T-helper 17 cell (primary cell): ENCODE measurements around the gene SCAND1. TPM values are rescaled to one million over a fixed set of nuclear protein-coding genes. Genes with fewer than 3 reads are reported as not detected.
A peak's percentile ranks its signal among the peaks of the same experiment; 100 is the strongest.
"Not testable (repeated sequence)": the region's sequence is repeated elsewhere in the genome, so short reads cannot be mapped to it uniquely, and the experiment has no call there.

Experiments
- ATAC-seq: fragments of 150-1000 bp; cut with Tn5 transposase; 2 replicates; pipeline ENCODE4 v1.10.0; 2021; ENCODE audit warnings: mild to moderate bottlenecking, moderate library complexity
- DNase-seq, 3 donors: peaks; one replicate each; pipeline versions ENCODE4 v3.0.0 to v3.0.0-alpha.2; 2020 to 2021
- H3K9me3 ChIP-seq: one replicate; pipeline ENCODE4 v1.7.0; 2013; ENCODE audit warnings: low read length, mild to moderate bottlenecking; ENCODE audit not compliant: control insufficient read depth, poor library complexity, severe bottlenecking
- H3K27ac Mint-ChIP-seq: one replicate; pipeline ENCODE4 v1.8.0; 2022; ENCODE audit warnings: mild to moderate bottlenecking, moderate library complexity, mixed read lengths
- H3K27me3 Mint-ChIP-seq: one replicate; pipeline ENCODE4 v1.8.0; 2022; ENCODE audit warnings: mixed read lengths
- H3K36me3 Mint-ChIP-seq: one replicate; pipeline ENCODE4 v1.8.0; 2022; ENCODE audit warnings: low read depth, mixed read lengths
- H3K4me1 Mint-ChIP-seq: one replicate; pipeline ENCODE4 v1.8.0; 2022; ENCODE audit warnings: mild to moderate bottlenecking, mixed read lengths
- H3K4me3 Mint-ChIP-seq: one replicate; pipeline ENCODE4 v1.8.0; 2022; ENCODE audit warnings: mild to moderate bottlenecking, moderate library complexity, mixed read lengths
- total RNA-seq, 4 donors: library from RNA in 2 of 4; stranded (reverse) in 2 of 4; gene quantifications; one replicate each; pipeline ENCODE4 v1.2.3 and lab custom pipeline; 2022 to 2026

SCAND1 gene
- total RNA-seq, 2 donors from 2014 or later = 54.6 to 60.7 TPM

DNA sequence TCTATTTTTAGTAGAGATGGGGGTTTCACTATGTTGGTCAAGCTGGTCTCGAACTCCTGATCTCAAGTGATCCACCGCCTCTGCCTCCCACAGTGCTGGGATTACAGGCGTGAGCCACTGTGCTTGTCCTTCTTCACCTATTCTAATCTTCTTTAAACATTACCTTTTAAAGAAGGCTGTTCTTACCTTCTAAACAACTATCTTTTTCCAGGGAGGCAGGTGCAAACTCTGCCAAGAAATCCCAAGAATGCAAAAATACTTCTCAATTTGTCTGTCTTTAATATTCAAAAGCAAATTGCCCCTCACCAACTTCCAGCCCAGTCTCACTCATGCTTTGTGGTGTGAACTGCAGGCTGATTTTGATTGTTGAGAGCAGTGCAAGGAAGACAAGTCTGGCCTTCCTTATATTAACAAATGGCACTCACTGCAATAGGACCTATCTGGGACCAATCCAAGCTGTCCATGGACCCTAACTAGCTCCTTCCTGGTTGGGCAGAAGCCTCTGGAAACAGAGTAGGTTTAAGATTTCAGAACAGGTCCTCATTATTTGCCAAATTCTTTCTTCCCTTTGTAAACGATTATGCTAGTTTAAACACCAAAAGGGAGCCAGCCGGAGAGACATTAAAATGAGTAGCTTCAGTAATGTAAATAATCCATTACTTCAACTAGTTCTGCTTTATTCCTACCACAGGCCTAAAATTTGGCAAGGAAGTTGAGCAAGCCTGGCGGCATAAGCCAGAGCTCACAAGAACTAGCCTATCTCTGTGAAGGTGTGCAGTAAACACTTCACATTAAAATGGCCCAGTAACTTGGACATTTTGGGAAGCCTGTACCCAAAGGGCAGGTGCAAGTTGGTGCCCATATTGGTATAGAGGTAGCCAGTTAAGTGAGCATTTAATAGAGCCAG, 1.6 kb downstream of the SCAND1 start:
- H3K4me3 Mint-ChIP-seq = peak overlapping the region; percentile 98
- no peaks in the 10 kb centered on the region for H3K9me3 ChIP-seq
- H3K4me1 Mint-ChIP-seq = peaks cover 18% of the 10 kb centered on the region
- DNase-seq = no peak
- H3K36me3 Mint-ChIP-seq = no peaks in the 10 kb centered on the region
- H3K27me3 Mint-ChIP-seq = no peaks in the 10 kb centered on the region
- ATAC-seq = no peak
- H3K27ac Mint-ChIP-seq = peak overlapping the region; percentile 97

GRCh38 chr20:35952080-35952479, 2.2 kb downstream of the SCAND1 start:
- peak overlapping the region; percentile 98 for H3K4me3 Mint-ChIP-seq
- peaks cover 20% of the 10 kb centered on the region for H3K4me1 Mint-ChIP-seq
- not testable (repeated sequence) for DNase-seq, H3K36me3 Mint-ChIP-seq, H3K9me3 ChIP-seq, H3K27me3 Mint-ChIP-seq, ATAC-seq
- H3K27ac Mint-ChIP-seq = peak overlapping the region; percentile 97

DNA sequence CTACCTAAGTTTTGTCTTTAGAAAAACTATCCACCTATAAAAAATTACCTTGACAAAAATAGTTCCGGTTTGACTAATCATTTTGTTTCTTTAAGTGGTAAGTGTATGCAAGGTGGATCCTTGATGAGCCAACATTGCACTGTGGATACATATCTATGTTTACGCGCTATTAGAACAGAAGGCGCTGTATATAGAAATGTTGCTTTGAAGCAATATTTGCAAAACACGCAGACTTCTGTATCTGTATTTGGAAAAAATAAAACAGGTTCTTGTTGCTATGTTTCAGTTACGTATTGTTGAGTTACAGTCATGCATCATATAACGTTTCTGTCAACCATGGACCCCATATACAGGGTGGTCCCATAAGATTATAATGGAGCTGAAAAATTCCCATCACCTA, 4.2 kb downstream of the SCAND1 start:
- peaks cover 20% of the 10 kb centered on the region for H3K4me1 Mint-ChIP-seq
- H3K9me3 ChIP-seq = no peaks in the 10 kb centered on the region
- no peak for DNase-seq
- ATAC-seq = no peak
- H3K4me3 Mint-ChIP-seq = no peak overlapping the region
- no peak overlapping the region for H3K27ac Mint-ChIP-seq
- H3K36me3 Mint-ChIP-seq = no peaks in the 10 kb centered on the region
- no peaks in the 10 kb centered on the region for H3K27me3 Mint-ChIP-seq

- H3K9me3 ChIP-seq = no peaks in the 10 kb centered on the region
- Mint-ChIP-seq H3K4me1 (peaks cover 17% of the 10 kb centered on the region), H3K27me3 (no peaks in the 10 kb centered on the region), H3K27ac (peak overlapping the region; percentile 39), H3K36me3 (no peaks in the 10 kb centered on the region), H3K4me3 (no peak overlapping the region)
- no peak for ATAC-seq
- no peak for DNase-seq
These were observed 6.4 kb downstream of the SCAND1 start for GRCh38 chr20:35947907-35948306.

GRCh38 chr20:35947489-35947888, 6.8 kb downstream of the SCAND1 start:
- H3K4me1 Mint-ChIP-seq = peaks cover 13% of the 10 kb centered on the region
- ATAC-seq (peak; percentile 63), DNase-seq (no peak)
- H3K36me3 Mint-ChIP-seq = no peaks in the 10 kb centered on the region
- H3K27ac Mint-ChIP-seq = peak overlapping the region; percentile 82
- H3K9me3 ChIP-seq = no peaks in the 10 kb centered on the region
- no peak overlapping the region for H3K4me3 Mint-ChIP-seq
- H3K27me3 Mint-ChIP-seq = no peaks in the 10 kb centered on the region

- Mint-ChIP-seq H3K36me3 (peaks cover 5% of the 10 kb centered on the region), H3K27me3 (no peaks in the 10 kb centered on the region), H3K27ac (peak overlapping the region; percentile 80), H3K4me1 (peaks cover 5% of the 10 kb centered on the region), H3K4me3 (no peak overlapping the region)
- H3K9me3 ChIP-seq = no peaks in the 10 kb centered on the region
- ATAC-seq (no peak), DNase-seq (no peak)
These were observed 12.1 kb downstream of the SCAND1 start for GRCh38 chr20:35942243-35942642.

- DNase-seq = no peak
- Mint-ChIP-seq H3K36me3 (peaks cover 5% of the 10 kb centered on the region), H3K4me3 (no peak overlapping the region), H3K4me1 (peaks cover 6% of the 10 kb centered on the region), H3K27ac (peak overlapping the region; percentile 80), H3K27me3 (no peaks in the 10 kb centered on the region)
- no peak for ATAC-seq
- H3K9me3 ChIP-seq = no peaks in the 10 kb centered on the region
These were observed 12.7 kb downstream of the SCAND1 start for GRCh38 chr20:35941620-35942019.

DNA sequence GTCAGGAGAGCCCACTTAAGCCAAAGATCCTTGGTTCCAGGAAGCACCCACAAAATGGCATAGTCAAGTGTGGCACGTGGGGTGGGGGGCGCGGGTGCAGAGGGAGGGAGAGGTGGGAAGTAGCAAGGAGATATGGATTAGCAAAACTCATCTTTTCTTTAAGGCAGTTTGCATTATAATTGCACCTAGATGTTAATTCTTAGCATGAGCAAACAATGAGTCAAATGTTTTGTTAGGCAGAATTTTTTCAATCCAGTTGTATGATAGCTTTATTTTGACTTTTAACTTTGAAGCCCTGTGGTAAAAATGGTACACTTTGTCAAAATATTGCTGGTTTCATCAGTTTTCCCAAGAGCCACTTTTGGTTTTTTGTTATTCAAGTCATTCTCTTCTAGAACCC, 15.0 kb downstream of the SCAND1 start:
- DNase-seq (no peak), ATAC-seq (no peak)
- Mint-ChIP-seq H3K4me3 (no peak overlapping the region), H3K4me1 (peaks cover 8% of the 10 kb centered on the region), H3K27me3 (no peaks in the 10 kb centered on the region), H3K27ac (no peak overlapping the region), H3K36me3 (peaks cover 5% of the 10 kb centered on the region)
- H3K9me3 ChIP-seq = no peaks in the 10 kb centered on the region

DNA sequence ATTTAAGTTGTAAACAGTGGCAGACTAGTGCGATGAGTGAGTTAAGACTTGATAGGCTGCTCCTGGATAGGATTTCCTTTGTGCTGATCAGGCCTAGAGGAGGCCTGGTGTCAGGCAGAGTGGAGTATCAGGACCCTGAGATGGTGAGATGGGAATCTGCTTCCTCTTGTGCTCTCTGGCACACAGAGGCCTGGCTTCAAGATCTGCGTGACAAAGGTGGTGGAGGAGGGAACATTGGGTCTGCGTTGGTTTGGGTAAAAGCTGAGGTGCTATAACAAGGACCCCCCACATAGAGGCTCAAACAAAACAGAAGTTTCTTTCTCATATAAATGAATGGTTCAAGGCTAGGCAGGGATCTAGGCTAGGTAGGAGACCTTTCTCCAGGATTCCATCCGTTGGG, 20.3 kb downstream of the SCAND1 start:
- peaks cover 19% of the 10 kb centered on the region for H3K4me1 Mint-ChIP-seq
- H3K4me3 Mint-ChIP-seq = no peak overlapping the region
- no peak for ATAC-seq
- DNase-seq = no peak
- peaks cover 11% of the 10 kb centered on the region for H3K36me3 Mint-ChIP-seq
- peak overlapping the region; percentile 72 for H3K27ac Mint-ChIP-seq
- no peaks in the 10 kb centered on the region for H3K27me3 Mint-ChIP-seq
- H3K9me3 ChIP-seq = no peaks in the 10 kb centered on the region

- Mint-ChIP-seq H3K27ac (peak overlapping the region; percentile 74), H3K4me1 (peaks cover 16% of the 10 kb centered on the region), H3K27me3 (no peaks in the 10 kb centered on the region), H3K36me3 (peaks cover 11% of the 10 kb centered on the region), H3K4me3 (no peak overlapping the region)
- DNase-seq (no peak), ATAC-seq (no peak)
- H3K9me3 ChIP-seq = no peaks in the 10 kb centered on the region
These were observed 25.0 kb downstream of the SCAND1 start for GRCh38 chr20:35929301-35929700.

GRCh38 chr20:35920523-35920922, 33.8 kb downstream of the SCAND1 start:
- no peaks in the 10 kb centered on the region for H3K9me3 ChIP-seq
- Mint-ChIP-seq H3K4me1 (peaks cover 4% of the 10 kb centered on the region), H3K4me3 (no peak overlapping the region), H3K36me3 (peaks cover 3% of the 10 kb centered on the region), H3K27ac (no peak overlapping the region), H3K27me3 (no peaks in the 10 kb centered on the region)
- DNase-seq (no peak), ATAC-seq (no peak)

- no peak for DNase-seq
- Mint-ChIP-seq H3K36me3 (peaks cover 4% of the 10 kb centered on the region), H3K27ac (no peak overlapping the region), H3K27me3 (no peaks in the 10 kb centered on the region), H3K4me3 (no peak overlapping the region), H3K4me1 (peaks cover 4% of the 10 kb centered on the region)
- no peaks in the 10 kb centered on the region for H3K9me3 ChIP-seq
- ATAC-seq = no peak
These were observed 36.3 kb downstream of the SCAND1 start for GRCh38 chr20:35918021-35918420.

DNA sequence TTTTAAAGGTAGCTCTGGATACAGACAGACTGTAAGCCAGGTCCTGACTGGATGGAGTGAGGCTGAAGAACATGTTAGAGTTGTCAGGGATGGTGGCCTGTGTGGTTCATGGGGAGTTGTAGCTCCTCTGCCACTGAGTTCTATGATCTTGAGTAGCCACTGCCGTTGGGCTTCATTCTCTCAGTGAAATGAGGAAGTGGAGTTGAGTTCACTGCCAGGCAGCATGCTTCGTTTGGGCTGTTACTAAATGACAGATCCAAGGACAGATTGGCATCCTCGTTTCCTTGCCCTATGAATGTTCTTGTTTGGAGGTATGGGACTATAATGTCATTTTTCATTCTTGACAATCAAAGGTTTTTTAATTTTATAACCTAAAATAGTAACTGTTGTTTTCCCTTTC, 37.2 kb downstream of the SCAND1 start:
- peaks cover 7% of the 10 kb centered on the region for H3K4me1 Mint-ChIP-seq
- peaks cover 7% of the 10 kb centered on the region for H3K36me3 Mint-ChIP-seq
- no peak overlapping the region for H3K4me3 Mint-ChIP-seq
- peak overlapping the region; percentile 41 for H3K27ac Mint-ChIP-seq
- no peak for DNase-seq
- no peaks in the 10 kb centered on the region for H3K27me3 Mint-ChIP-seq
- H3K9me3 ChIP-seq = no peaks in the 10 kb centered on the region
- ATAC-seq = no peak

- H3K36me3 Mint-ChIP-seq = peaks cover 7% of the 10 kb centered on the region
These were observed 41.4 kb downstream of the SCAND1 start for GRCh38 chr20:35912881-35913280.

More at GRCh38 chr20:35912881-35913280, 41.4 kb downstream of the SCAND1 start:
- no peaks in the 10 kb centered on the region for H3K9me3 ChIP-seq
- Mint-ChIP-seq H3K4me3 (no peak overlapping the region), H3K27me3 (no peaks in the 10 kb centered on the region), H3K4me1 (peaks cover 18% of the 10 kb centered on the region), H3K27ac (peak overlapping the region; percentile 84)
- ATAC-seq = no peak
- no peak for DNase-seq
